HL-60 (cell line): ENCODE measurements around the gene DBN1.

Source experiments
- REST ChIP-seq: IDR thresholded peaks from 2 replicates; pipeline ENCODE4 v1.6.1; 2012; ENCODE audit warnings: low read depth; ENCODE audit not compliant: insufficient replicate concordance
- TF ChIP-seq, protein P1 (sequence below): IDR thresholded peaks from one replicate; pipeline ENCODE4 v1.5.1; 2011; ENCODE audit warnings: low read length, control low read depth, inconsistent platforms; ENCODE audit not compliant: insufficient read depth

DNA sequence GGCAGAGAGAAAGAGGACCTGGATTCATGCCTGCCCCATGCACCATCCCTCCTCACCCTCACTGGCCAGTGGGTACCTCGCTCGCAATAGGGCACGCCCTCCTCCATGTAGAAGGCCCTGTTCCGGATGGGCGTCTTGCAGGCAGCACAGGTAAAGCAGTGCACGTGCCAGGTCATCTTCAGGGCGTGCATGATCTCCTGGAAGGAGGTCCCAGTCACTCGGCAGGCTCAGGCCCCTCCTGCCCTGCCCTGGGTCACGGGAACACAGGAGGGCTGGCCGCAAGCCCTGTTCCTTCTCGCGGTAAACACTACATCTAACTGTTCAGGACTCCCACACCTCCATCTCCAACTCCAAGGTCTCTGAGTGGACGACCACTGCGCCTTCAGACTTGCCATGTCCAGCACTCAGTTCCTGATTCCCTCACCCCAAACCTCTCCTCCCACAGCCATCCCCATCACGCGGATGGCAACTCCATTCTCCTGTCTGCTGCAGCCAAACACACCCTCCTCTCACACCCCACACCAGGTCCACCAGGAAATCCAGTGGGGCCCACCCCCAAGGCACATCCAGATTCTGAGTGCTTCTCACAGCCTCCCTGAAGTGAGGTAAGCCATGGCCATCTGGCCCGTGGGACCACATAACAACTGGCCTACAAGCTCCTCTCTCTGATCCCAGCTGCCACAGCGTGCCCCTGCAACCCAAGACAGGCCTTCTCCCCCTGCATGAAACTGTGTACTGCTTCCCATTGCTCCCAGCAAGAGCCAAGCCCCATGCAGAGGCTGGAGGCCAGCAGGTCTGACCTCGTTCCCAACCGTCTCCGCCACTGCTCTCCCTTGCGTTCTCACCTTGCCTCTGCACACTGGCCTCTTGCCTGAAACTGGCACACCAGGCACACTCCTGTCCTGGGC, 10.8 kb upstream of the DBN1 start:
- TF ChIP-seq, protein P1, sequence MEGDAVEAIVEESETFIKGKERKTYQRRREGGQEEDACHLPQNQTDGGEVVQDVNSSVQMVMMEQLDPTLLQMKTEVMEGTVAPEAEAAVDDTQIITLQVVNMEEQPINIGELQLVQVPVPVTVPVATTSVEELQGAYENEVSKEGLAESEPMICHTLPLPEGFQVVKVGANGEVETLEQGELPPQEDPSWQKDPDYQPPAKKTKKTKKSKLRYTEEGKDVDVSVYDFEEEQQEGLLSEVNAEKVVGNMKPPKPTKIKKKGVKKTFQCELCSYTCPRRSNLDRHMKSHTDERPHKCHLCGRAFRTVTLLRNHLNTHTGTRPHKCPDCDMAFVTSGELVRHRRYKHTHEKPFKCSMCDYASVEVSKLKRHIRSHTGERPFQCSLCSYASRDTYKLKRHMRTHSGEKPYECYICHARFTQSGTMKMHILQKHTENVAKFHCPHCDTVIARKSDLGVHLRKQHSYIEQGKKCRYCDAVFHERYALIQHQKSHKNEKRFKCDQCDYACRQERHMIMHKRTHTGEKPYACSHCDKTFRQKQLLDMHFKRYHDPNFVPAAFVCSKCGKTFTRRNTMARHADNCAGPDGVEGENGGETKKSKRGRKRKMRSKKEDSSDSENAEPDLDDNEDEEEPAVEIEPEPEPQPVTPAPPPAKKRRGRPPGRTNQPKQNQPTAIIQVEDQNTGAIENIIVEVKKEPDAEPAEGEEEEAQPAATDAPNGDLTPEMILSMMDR: no peak
- no peak for TF ChIP-seq REST
